ENCODE data around the gene ENAH. TPM values are rescaled to one million over a fixed set of nuclear protein-coding genes. Genes with fewer than 3 reads are reported as not detected.
"Not testable (repeated sequence)": the region's sequence is repeated elsewhere in the genome, so short reads cannot be mapped to it uniquely, and the experiment has no call there.

The ENAH gene
- total and polyA plus RNA-seq, 10 donors = 5.1 to 98.1 (median 44.8) TPM

DNA sequence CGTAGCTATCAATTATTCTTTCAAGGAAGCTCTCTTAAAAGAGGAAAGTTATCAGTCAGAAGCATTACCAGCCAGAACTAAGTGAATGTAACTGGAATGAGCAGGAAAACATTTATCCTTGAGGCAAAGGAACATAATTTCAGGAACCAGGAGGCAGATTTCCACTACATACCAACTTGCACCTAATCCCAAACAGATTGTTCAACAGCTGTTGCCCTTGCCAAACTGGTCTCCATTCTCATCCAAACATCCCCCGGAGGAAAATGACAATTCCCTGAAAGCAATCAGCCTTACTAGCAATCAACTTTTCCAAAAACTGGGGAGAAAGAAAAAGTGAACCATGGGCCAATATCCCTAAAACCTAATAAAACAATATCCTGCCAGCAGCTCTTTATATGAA is 35.0 kb downstream of the ENAH start:
- Histone ChIP-seq H3K36me3 (no peaks in the 10 kb centered on the region), H3K4me3 (no peak overlapping the region), H3K9me3 (no peaks in the 10 kb centered on the region), H3K27me3 (replicated peaks in 1 of 7) (no peaks in the 10 kb centered on the region), H3K4me1 (peaks cover 0 to 11% (median 3%) of the 10 kb centered on the region in 6 donors), H3K27ac (peak overlapping the region in 1 of 8 donors; percentile 29)
- WGBS, 5 donors = 65 to 87% (median 73%) methylated on average over 2 of the region's 2 CpGs
- intact Hi-C loops (cut with DNase I; ENCODE audit: low total_unique reads) = no loop called here
- no peak for DNase-seq
- no peak for TF ChIP-seq POLR2AphosphoS5 (IDR thresholded peaks at IDR 0.05)
- TF ChIP-seq, protein P1, sequence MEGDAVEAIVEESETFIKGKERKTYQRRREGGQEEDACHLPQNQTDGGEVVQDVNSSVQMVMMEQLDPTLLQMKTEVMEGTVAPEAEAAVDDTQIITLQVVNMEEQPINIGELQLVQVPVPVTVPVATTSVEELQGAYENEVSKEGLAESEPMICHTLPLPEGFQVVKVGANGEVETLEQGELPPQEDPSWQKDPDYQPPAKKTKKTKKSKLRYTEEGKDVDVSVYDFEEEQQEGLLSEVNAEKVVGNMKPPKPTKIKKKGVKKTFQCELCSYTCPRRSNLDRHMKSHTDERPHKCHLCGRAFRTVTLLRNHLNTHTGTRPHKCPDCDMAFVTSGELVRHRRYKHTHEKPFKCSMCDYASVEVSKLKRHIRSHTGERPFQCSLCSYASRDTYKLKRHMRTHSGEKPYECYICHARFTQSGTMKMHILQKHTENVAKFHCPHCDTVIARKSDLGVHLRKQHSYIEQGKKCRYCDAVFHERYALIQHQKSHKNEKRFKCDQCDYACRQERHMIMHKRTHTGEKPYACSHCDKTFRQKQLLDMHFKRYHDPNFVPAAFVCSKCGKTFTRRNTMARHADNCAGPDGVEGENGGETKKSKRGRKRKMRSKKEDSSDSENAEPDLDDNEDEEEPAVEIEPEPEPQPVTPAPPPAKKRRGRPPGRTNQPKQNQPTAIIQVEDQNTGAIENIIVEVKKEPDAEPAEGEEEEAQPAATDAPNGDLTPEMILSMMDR (IDR thresholded peaks at IDR 0.05 in 8 of 11, conservative IDR thresholded peaks at IDR 0.05 in 3 of 11) = no peak
- no peak for TF ChIP-seq POLR2A (IDR thresholded peaks at IDR 0.05)

DNA sequence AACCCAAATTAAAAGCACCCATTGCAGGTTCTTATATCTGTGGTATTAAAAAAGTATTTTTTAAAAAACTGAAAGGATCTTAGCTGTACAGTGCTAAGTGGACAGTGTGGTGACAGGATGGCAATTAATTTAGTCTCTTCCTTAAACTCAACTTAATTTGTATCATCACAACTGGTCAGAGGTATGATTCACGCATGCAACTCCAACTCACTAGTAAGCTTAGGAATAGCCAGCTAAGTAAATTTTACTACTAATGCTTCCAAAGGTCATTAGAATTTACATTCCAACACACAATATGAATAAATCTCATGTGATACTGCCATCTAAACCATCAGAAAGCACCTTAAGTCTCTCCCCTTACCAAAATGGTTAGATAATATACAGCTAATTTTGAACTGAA is 35.4 kb downstream of the ENAH start:
- TF ChIP-seq POLR2A (IDR thresholded peaks at IDR 0.05) (no peak), POLR2AphosphoS5 (IDR thresholded peaks at IDR 0.05) (no peak)
- TF ChIP-seq, protein P1 (IDR thresholded peaks at IDR 0.05 in 8 of 11, conservative IDR thresholded peaks at IDR 0.05 in 3 of 11) = no peak
- Histone ChIP-seq H3K27me3 (replicated peaks in 1 of 7) (no peaks in the 10 kb centered on the region), H3K9me3 (no peaks in the 10 kb centered on the region), H3K4me3 (no peak overlapping the region), H3K27ac (peak overlapping the region in 1 of 8 donors; percentile 29), H3K4me1 (peaks cover 0 to 11% (median 3%) of the 10 kb centered on the region in 6 donors), H3K36me3 (no peaks in the 10 kb centered on the region)
- DNase-seq = no peak
- intact Hi-C loops (cut with DNase I; ENCODE audit: low total_unique reads) = no loop called here
- WGBS, 5 donors = 85 to 93% (median 92%) methylated on average over 1 of the region's 1 CpG

DNA sequence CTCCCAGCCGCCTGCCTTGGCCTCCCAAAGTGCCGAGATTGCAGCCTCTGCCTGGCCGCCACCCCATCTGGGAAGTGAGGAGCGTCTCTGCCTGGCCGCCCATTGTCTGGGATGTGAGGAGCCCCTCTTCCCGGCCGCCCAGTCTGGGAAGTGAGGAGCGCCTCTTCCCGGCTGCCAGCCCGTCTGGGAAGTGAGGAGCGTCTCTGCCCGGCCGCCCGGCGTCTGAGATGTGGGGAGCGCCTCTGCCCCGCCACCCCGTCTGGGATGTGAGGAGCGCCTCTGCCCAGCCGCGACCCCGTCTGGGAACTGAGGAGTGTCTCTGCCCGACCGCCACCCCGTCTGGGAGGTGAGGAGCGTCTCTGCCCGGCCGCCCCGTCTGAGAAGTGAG is 37.5 kb downstream of the ENAH start:
- peaks cover 0 to 11% (median 3%) of the 10 kb centered on the region in 6 donors for H3K4me1 ChIP-seq
- DNase-seq; H3K4me3 ChIP-seq; H3K36me3 ChIP-seq; intact Hi-C loops (cut with DNase I; ENCODE audit: low total_unique reads); H3K9me3 ChIP-seq; H3K27ac ChIP-seq; H3K27me3 ChIP-seq (replicated peaks in 1 of 7): not testable (repeated sequence)
- WGBS, 5 donors = 92 to 100% (median 97%) methylated on average over 3 to 26 of the region's 29 CpGs

DNA sequence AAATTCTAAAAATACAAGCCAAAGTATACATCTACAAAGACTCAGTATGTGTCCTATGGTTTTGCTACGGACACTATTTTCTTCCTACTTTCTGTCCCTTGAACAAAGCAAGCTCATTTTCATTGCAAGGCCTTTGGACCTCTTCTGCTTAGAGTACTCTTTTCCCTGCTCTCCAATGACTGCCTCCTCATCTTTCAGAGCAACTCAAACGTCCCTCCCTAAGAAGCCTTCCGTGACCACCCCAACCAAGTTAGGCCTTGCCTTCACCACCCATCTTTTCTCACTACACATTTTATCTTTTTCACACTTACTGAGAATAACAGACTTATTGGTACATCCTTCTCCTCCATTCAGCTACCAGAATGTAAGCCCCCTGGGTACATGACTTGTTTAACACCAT is 39.9 kb downstream of the ENAH start:
- peak overlapping the region in 1 of 8 donors; percentile 20 for H3K27ac ChIP-seq
- no peaks in the 10 kb centered on the region for H3K36me3 ChIP-seq
- no peaks in the 10 kb centered on the region for H3K9me3 ChIP-seq
- DNase-seq = no peak
- no peak for TF ChIP-seq POLR2A (IDR thresholded peaks at IDR 0.05)
- intact Hi-C loops (cut with DNase I; ENCODE audit: low total_unique reads) = no loop called here
- H3K4me3 ChIP-seq = no peak overlapping the region
- WGBS, 5 donors = 80 to 89% (median 81%) methylated on average over 3 of the region's 3 CpGs
- H3K27me3 ChIP-seq (replicated peaks in 1 of 7) = no peaks in the 10 kb centered on the region
- peaks cover 0 to 5% (median 2%) of the 10 kb centered on the region in 6 donors for H3K4me1 ChIP-seq

DNA sequence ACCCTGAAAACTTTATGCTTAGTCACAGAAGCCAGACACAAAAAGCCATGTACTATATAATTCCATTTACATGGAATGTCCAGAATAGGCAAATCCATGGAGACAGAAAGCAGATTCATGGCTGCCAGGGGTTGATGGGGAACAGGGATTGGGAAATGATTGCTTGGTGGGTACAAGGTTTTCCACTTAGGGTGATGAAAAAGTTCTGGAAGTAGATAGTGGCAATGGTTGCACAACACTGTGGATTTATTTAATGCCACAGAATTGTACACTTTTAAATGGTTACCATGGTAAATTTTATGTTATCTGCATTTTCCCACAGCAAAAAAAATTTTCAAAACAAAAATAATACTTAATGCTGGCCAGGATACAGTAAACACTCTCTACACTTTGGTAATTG is 40.6 kb downstream of the ENAH start:
- intact Hi-C loops (cut with DNase I; ENCODE audit: low total_unique reads) = no loop called here
- Histone ChIP-seq H3K4me3 (no peak overlapping the region), H3K9me3 (no peaks in the 10 kb centered on the region), H3K4me1 (peaks cover 0 to 5% (median 1%) of the 10 kb centered on the region in 6 donors), H3K36me3 (no peaks in the 10 kb centered on the region), H3K27me3 (replicated peaks in 1 of 7) (no peaks in the 10 kb centered on the region), H3K27ac (peak overlapping the region in 2 of 8 donors; percentile 0 to 7)
- TF ChIP-seq POLR2A (IDR thresholded peaks at IDR 0.05) = no peak
- no peak for TF ChIP-seq POLR2AphosphoS5 (IDR thresholded peaks at IDR 0.05)
- TF ChIP-seq, protein P1 (IDR thresholded peaks at IDR 0.05 in 8 of 11, conservative IDR thresholded peaks at IDR 0.05 in 3 of 11) = no peak
- no peak for DNase-seq
